H9 (cell line): ENCODE results near the gene SKIC8. TPM values are rescaled to one million over a fixed set of nuclear protein-coding genes. Genes with fewer than 3 reads are reported as not detected.

Experiments
- DNase-seq: peaks from one replicate; pipeline ENCODE4 v3.0.0-alpha.2; 2017
- H2AFZ ChIP-seq: one replicate; pipeline ENCODE4 v1.6.1; 2013; ENCODE audit warnings: mild to moderate bottlenecking, low read length, control low read depth, moderate library complexity
- H2AK5ac ChIP-seq: 2 replicates; pipeline ENCODE4 v1.6.1; 2013; ENCODE audit warnings: low read length, control low read depth, mixed read lengths; ENCODE audit not compliant: insufficient read length
- H2BK120ac ChIP-seq: one replicate; pipeline ENCODE4 v1.6.1; 2013; ENCODE audit warnings: low read depth, mild to moderate bottlenecking, low read length, control low read depth, inconsistent platforms; ENCODE audit not compliant: poor library complexity, severe bottlenecking
- H2BK12ac ChIP-seq: 2 replicates; pipeline ENCODE4 v1.6.1; 2013; ENCODE audit warnings: low read length, control low read depth, mixed read lengths, low read depth; ENCODE audit not compliant: insufficient read length
- H2BK15ac ChIP-seq: 2 replicates; pipeline ENCODE4 v1.6.1; 2013; ENCODE audit warnings: low read depth, low read length, control low read depth
- H2BK20ac ChIP-seq: one replicate; pipeline ENCODE4 v1.6.1; 2013; ENCODE audit warnings: low read depth, mild to moderate bottlenecking, low read length, control low read depth, inconsistent platforms; ENCODE audit not compliant: poor library complexity, severe bottlenecking
- H2BK5ac ChIP-seq: 2 replicates; pipeline ENCODE4 v1.6.1; 2013; ENCODE audit warnings: low read length, control low read depth, mixed read lengths; ENCODE audit not compliant: insufficient read length
- H3K14ac ChIP-seq: 2 replicates; pipeline ENCODE4 v1.6.1; 2013; ENCODE audit warnings: low read length, control low read depth; ENCODE audit not compliant: insufficient read depth
- H3K18ac ChIP-seq: 2 replicates; pipeline ENCODE4 v1.6.1; 2013; ENCODE audit warnings: low read depth, mild to moderate bottlenecking, mixed read lengths, low read length, control low read depth; ENCODE audit not compliant: insufficient read length
- H3K23ac ChIP-seq: 2 replicates; pipeline ENCODE4 v1.6.1; 2013; ENCODE audit warnings: low read length, control low read depth, mixed read lengths, low read depth; ENCODE audit not compliant: insufficient read length
- H3K23me2 ChIP-seq: 2 replicates; pipeline ENCODE4 v1.6.1; 2013; ENCODE audit warnings: low read depth, mild to moderate bottlenecking, mixed read lengths, low read length, control low read depth; ENCODE audit not compliant: insufficient read length, poor library complexity, severe bottlenecking
- H3K27ac ChIP-seq: 2 replicates; pipeline ENCODE4 v1.5.1; 2013; ENCODE audit warnings: low read length, control low read depth, mixed read lengths, low read depth; ENCODE audit not compliant: insufficient read length
- H3K27me3 ChIP-seq: 2 replicates; pipeline ENCODE4 v1.6.1; 2013; ENCODE audit warnings: low read length, control low read depth, inconsistent platforms; ENCODE audit not compliant: insufficient read depth
- H3K4ac ChIP-seq: 2 replicates; pipeline ENCODE4 v1.6.1; 2013; ENCODE audit warnings: low read depth, mild to moderate bottlenecking, control low read depth, inconsistent platforms, low read length, moderate library complexity
- H3K4me1 ChIP-seq: 2 replicates; pipeline ENCODE4 v1.6.1; 2013; ENCODE audit warnings: low read length, control low read depth, inconsistent platforms; ENCODE audit not compliant: insufficient read depth
- H3K4me2 ChIP-seq: 2 replicates; pipeline ENCODE4 v1.6.1; 2013; ENCODE audit warnings: low read length, control low read depth, mixed read lengths; ENCODE audit not compliant: insufficient read length, insufficient read depth
- H3K56ac ChIP-seq: 2 replicates; pipeline ENCODE4 v1.6.1; 2013; ENCODE audit warnings: low read depth, mild to moderate bottlenecking, mixed read lengths, low read length, control low read depth; ENCODE audit not compliant: insufficient read length
- H3K79me1 ChIP-seq: 2 replicates; pipeline ENCODE4 v1.6.1; 2013; ENCODE audit warnings: low read depth, mild to moderate bottlenecking, moderate library complexity, low read length, control low read depth, inconsistent platforms; ENCODE audit not compliant: insufficient read depth, poor library complexity, severe bottlenecking
- H3K79me2 ChIP-seq: 2 replicates; pipeline ENCODE4 v1.6.1; 2013; ENCODE audit warnings: low read length, control low read depth, inconsistent platforms; ENCODE audit not compliant: insufficient read depth
- H3K9ac ChIP-seq: 2 replicates; pipeline ENCODE4 v1.6.1; 2013; ENCODE audit warnings: low read length, control low read depth, mixed read lengths; ENCODE audit not compliant: insufficient read length; ENCODE audit errors: extremely low read depth
- H3K9me3 ChIP-seq: one replicate; pipeline ENCODE4 v1.6.1; 2013; ENCODE audit warnings: low read depth, low read length, inconsistent platforms; ENCODE audit not compliant: control insufficient read depth
- H3T11ph ChIP-seq: one replicate; pipeline ENCODE4 v1.6.1; 2013; ENCODE audit warnings: mild to moderate bottlenecking, low read length, control low read depth, inconsistent platforms
- H4K20me1 ChIP-seq: one replicate; pipeline ENCODE4 v1.6.1; 2013; ENCODE audit not compliant: control insufficient read depth, insufficient read length, insufficient read depth
- H4K5ac ChIP-seq: 2 replicates; pipeline ENCODE4 v1.6.1; 2013; ENCODE audit warnings: low read depth, mild to moderate bottlenecking, mixed read lengths, low read length, control low read depth; ENCODE audit not compliant: insufficient read length
- H4K8ac ChIP-seq: replicated peaks from 2 replicates; pipeline ENCODE4 v1.6.1; 2013; ENCODE audit warnings: low read length, control low read depth, mixed read lengths, low read depth; ENCODE audit not compliant: insufficient read length
- H4K91ac ChIP-seq: 2 replicates; pipeline ENCODE4 v1.6.1; 2013; ENCODE audit warnings: low read depth, mild to moderate bottlenecking, moderate library complexity, mixed read lengths, low read length, control low read depth; ENCODE audit not compliant: insufficient read length
- H3K27ac Mint-ChIP-seq, 3 experiments: 2 replicates in 2 of 3; 3 replicates in 1 of 3; pipeline ENCODE4 v1.8.0; 2020 to 2021; ENCODE audit warnings: mixed read lengths in 3 of 3, mild to moderate bottlenecking in 1 of 3, moderate library complexity in 1 of 3
- H3K27me3 Mint-ChIP-seq: 2 replicates; pipeline ENCODE4 v1.8.0; 2021; ENCODE audit warnings: low read depth, mild to moderate bottlenecking, moderate library complexity, mixed read lengths
- H3K36me3 Mint-ChIP-seq, 3 experiments: 2 replicates in 2 of 3; 3 replicates in 1 of 3; pipeline ENCODE4 v1.8.0; 2020 to 2021; ENCODE audit warnings: low read depth in 3 of 3, mixed read lengths in 3 of 3; ENCODE audit not compliant: insufficient read depth in 1 of 3
- H3K4me1 Mint-ChIP-seq, 2 experiments: 2 replicates each; pipeline ENCODE4 v1.8.0; 2020; ENCODE audit warnings: mixed read lengths in 2 of 2
- H3K4me3 Mint-ChIP-seq, 2 experiments: 2 replicates in 1 of 2; 3 replicates in 1 of 2; pipeline ENCODE4 v1.8.0; 2020 to 2021; ENCODE audit warnings: mild to moderate bottlenecking in 2 of 2, mixed read lengths in 2 of 2, moderate library complexity in 1 of 2
- H3K9me3 Mint-ChIP-seq, 2 experiments: 2 replicates in 1 of 2; 3 replicates in 1 of 2; pipeline ENCODE4 v1.8.0; 2020; ENCODE audit warnings: mild to moderate bottlenecking in 2 of 2, mixed read lengths in 2 of 2, moderate library complexity in 1 of 2
- WGBS: extraction: QIAGEN DNeasy Blood & Tissue Kit; methylation state at CpG from one replicate; pipeline ENCODE4 v1.1.7; 2013; ENCODE audit warnings: missing lambda C conversion rate, low lambda C conversion rate, mixed read lengths; ENCODE audit not compliant: insufficient read length; ENCODE audit errors: extremely low coverage; 5-methylcytosine and 5-hydroxymethylcytosine counted together
- total RNA-seq: library from RNA; stranded (reverse); gene quantifications from 2 replicates; pipeline ENCODE4 v1.2.1, GENCODE V29; 2021
- TF ChIP-seq, protein P1 (sequence below): fragments of 200-600 bp; sonication (generic); conservative IDR thresholded peaks from 3 replicates; pipeline ENCODE4 v1.8.0; 2021; ENCODE audit warnings: antibody characterized with exemption, mild to moderate bottlenecking

Gene SKIC8
- total RNA-seq, 1 experiment from 2014 or later, result 45.6 TPM

- H2BK12ac ChIP-seq, result no peak overlapping the region
- no CpG with 5 or more reads among the region's 4 CpGs for WGBS
These were observed 36.6 kb upstream of the SKIC8 start for GRCh38 chr15:78335985-78336384.

More at GRCh38 chr15:78335985-78336384, 36.6 kb upstream of the SKIC8 start:
- Mint-ChIP-seq H3K9me3 (no peaks in the 10 kb centered on the region), H3K4me3 (no peak overlapping the region), H3K4me1 (peaks cover 13 to 20% of the 10 kb centered on the region in 2 experiments), H3K27ac (no peak overlapping the region), H3K36me3 (no peaks in the 10 kb centered on the region; a peak in 1 of 7 replicates), H3K27me3 (peaks cover 34% of the 10 kb centered on the region)
- H4K8ac ChIP-seq, result no peak overlapping the region
- no peak overlapping the region for H3K9ac ChIP-seq
- no peak overlapping the region for H2AFZ ChIP-seq
- no peak overlapping the region for H3K23ac ChIP-seq
- H2AK5ac ChIP-seq, result no peak overlapping the region
- no peak overlapping the region for H4K5ac ChIP-seq
- H3K27ac ChIP-seq, result no peak overlapping the region
- H3K18ac ChIP-seq, result no peak overlapping the region
- peaks cover 6% of the 10 kb centered on the region for H3K23me2 ChIP-seq
- H3K9me3 ChIP-seq, result no peaks in the 10 kb centered on the region
- no peak overlapping the region for H4K91ac ChIP-seq
- peaks cover 5% of the 10 kb centered on the region; the same call in 1 of the 2 replicates for H3K4me1 ChIP-seq
- no peak overlapping the region for H2BK5ac ChIP-seq
- no peak for DNase-seq
- H3K27me3 ChIP-seq, result peaks cover 7% of the 10 kb centered on the region
- H3K4me2 ChIP-seq, result no peak overlapping the region
- no peak overlapping the region for H3T11ph ChIP-seq
- H3K79me1 ChIP-seq, result no peaks in the 10 kb centered on the region
- H4K20me1 ChIP-seq, result no peaks in the 10 kb centered on the region
- H3K14ac ChIP-seq, result no peak overlapping the region
- no peak overlapping the region for H2BK120ac ChIP-seq
- H3K56ac ChIP-seq, result no peak overlapping the region
- no peak overlapping the region for H2BK15ac ChIP-seq
- no peak overlapping the region for H2BK20ac ChIP-seq
- TF ChIP-seq, protein P1, sequence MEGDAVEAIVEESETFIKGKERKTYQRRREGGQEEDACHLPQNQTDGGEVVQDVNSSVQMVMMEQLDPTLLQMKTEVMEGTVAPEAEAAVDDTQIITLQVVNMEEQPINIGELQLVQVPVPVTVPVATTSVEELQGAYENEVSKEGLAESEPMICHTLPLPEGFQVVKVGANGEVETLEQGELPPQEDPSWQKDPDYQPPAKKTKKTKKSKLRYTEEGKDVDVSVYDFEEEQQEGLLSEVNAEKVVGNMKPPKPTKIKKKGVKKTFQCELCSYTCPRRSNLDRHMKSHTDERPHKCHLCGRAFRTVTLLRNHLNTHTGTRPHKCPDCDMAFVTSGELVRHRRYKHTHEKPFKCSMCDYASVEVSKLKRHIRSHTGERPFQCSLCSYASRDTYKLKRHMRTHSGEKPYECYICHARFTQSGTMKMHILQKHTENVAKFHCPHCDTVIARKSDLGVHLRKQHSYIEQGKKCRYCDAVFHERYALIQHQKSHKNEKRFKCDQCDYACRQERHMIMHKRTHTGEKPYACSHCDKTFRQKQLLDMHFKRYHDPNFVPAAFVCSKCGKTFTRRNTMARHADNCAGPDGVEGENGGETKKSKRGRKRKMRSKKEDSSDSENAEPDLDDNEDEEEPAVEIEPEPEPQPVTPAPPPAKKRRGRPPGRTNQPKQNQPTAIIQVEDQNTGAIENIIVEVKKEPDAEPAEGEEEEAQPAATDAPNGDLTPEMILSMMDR, result no peak
- no peaks in the 10 kb centered on the region for H3K79me2 ChIP-seq
- H3K4ac ChIP-seq, result no peak overlapping the region
